ENCODE data around the gene ACOXL.

Gene ACOXL

GRCh38 chr2:110800611-110801402 is 68.4 kb downstream of the ACOXL start:
- no peaks in the 10 kb centered on the region for H3K4me1 ChIP-seq (ENCODE audit: control insufficient read depth, insufficient read depth, low read length)
- peaks cover 52% of the 10 kb centered on the region for H3K27me3 ChIP-seq (replicated peaks; ENCODE audit: control insufficient read depth, insufficient read depth, low read length)

GRCh38 chr2:110802208-110802932 is 70.0 kb downstream of the ACOXL start:
- Histone ChIP-seq H3K9me3 (ENCODE audit: control insufficient read depth, low read length) (peaks cover 11% of the 10 kb centered on the region), H3K9ac (ENCODE audit: low read length) (no peak overlapping the region), H3K27me3 (replicated peaks; ENCODE audit: control insufficient read depth, insufficient read depth, low read length) (peaks cover 41% of the 10 kb centered on the region), H3K36me3 (ENCODE audit: control insufficient read depth, insufficient read depth, low read length, severe bottlenecking) (no peaks in the 10 kb centered on the region), H3K4me1 (ENCODE audit: control insufficient read depth, insufficient read depth, low read length) (no peaks in the 10 kb centered on the region), H3K4me3 (ENCODE audit: low read length) (no peak overlapping the region)
- no peak for DNase-seq (ENCODE audit: low read depth)

More at GRCh38 chr2:110800611-110801402, 68.4 kb downstream of the ACOXL start:
- no peaks in the 10 kb centered on the region for H3K36me3 ChIP-seq (ENCODE audit: control insufficient read depth, insufficient read depth, low read length, severe bottlenecking)
- no peak overlapping the region for H3K4me3 ChIP-seq (ENCODE audit: low read length)
- DNase-seq (ENCODE audit: low read depth), result no peak
- H3K9me3 ChIP-seq (ENCODE audit: control insufficient read depth, low read length), result peaks cover 11% of the 10 kb centered on the region
- no peak overlapping the region for H3K9ac ChIP-seq (ENCODE audit: low read length)

- no peak for DNase-seq (ENCODE audit: low read depth)
- peaks cover 11% of the 10 kb centered on the region for H3K9me3 ChIP-seq (ENCODE audit: control insufficient read depth, low read length)
- H3K36me3 ChIP-seq (ENCODE audit: control insufficient read depth, insufficient read depth, low read length, severe bottlenecking), result no peaks in the 10 kb centered on the region
- H3K27me3 ChIP-seq (replicated peaks; ENCODE audit: control insufficient read depth, insufficient read depth, low read length), result peaks cover 35% of the 10 kb centered on the region
- no peak overlapping the region for H3K4me3 ChIP-seq (ENCODE audit: low read length)
- H3K9ac ChIP-seq (ENCODE audit: low read length), result no peak overlapping the region
- no peaks in the 10 kb centered on the region for H3K4me1 ChIP-seq (ENCODE audit: control insufficient read depth, insufficient read depth, low read length)
These were observed 72.1 kb downstream of the ACOXL start for GRCh38 chr2:110804433-110804832.

GRCh38 chr2:110804915-110805314 is 72.5 kb downstream of the ACOXL start:
- H3K9me3 ChIP-seq (ENCODE audit: control insufficient read depth, low read length), result peaks cover 11% of the 10 kb centered on the region
- H3K36me3 ChIP-seq (ENCODE audit: control insufficient read depth, insufficient read depth, low read length, severe bottlenecking), result no peaks in the 10 kb centered on the region
- no peak overlapping the region for H3K9ac ChIP-seq (ENCODE audit: low read length)
- no peak for DNase-seq (ENCODE audit: low read depth)
- H3K4me3 ChIP-seq (ENCODE audit: low read length), result no peak overlapping the region
- H3K27me3 ChIP-seq (replicated peaks; ENCODE audit: control insufficient read depth, insufficient read depth, low read length), result peaks cover 39% of the 10 kb centered on the region
- H3K4me1 ChIP-seq (ENCODE audit: control insufficient read depth, insufficient read depth, low read length), result no peaks in the 10 kb centered on the region

GRCh38 chr2:110805894-110806452 is 73.6 kb downstream of the ACOXL start:
- H3K9me3 ChIP-seq (ENCODE audit: control insufficient read depth, low read length), result peaks cover 11% of the 10 kb centered on the region
- DNase-seq (ENCODE audit: low read depth), result no peak
- peaks cover 39% of the 10 kb centered on the region for H3K27me3 ChIP-seq (replicated peaks; ENCODE audit: control insufficient read depth, insufficient read depth, low read length)
- H3K4me1 ChIP-seq (ENCODE audit: control insufficient read depth, insufficient read depth, low read length), result no peaks in the 10 kb centered on the region
- H3K4me3 ChIP-seq (ENCODE audit: low read length), result no peak overlapping the region
- no peaks in the 10 kb centered on the region for H3K36me3 ChIP-seq (ENCODE audit: control insufficient read depth, insufficient read depth, low read length, severe bottlenecking)
- no peak overlapping the region for H3K9ac ChIP-seq (ENCODE audit: low read length)

GRCh38 chr2:110807522-110807921 is 75.1 kb downstream of the ACOXL start:
- Histone ChIP-seq H3K9ac (ENCODE audit: low read length) (no peak overlapping the region), H3K4me3 (ENCODE audit: low read length) (no peak overlapping the region), H3K4me1 (ENCODE audit: control insufficient read depth, insufficient read depth, low read length) (no peaks in the 10 kb centered on the region), H3K9me3 (ENCODE audit: control insufficient read depth, low read length) (peaks cover 11% of the 10 kb centered on the region), H3K27me3 (replicated peaks; ENCODE audit: control insufficient read depth, insufficient read depth, low read length) (peaks cover 25% of the 10 kb centered on the region), H3K36me3 (ENCODE audit: control insufficient read depth, insufficient read depth, low read length, severe bottlenecking) (no peaks in the 10 kb centered on the region)
- DNase-seq (ENCODE audit: low read depth), result no peak

GRCh38 chr2:110810404-110810803 is 78.0 kb downstream of the ACOXL start:
- Histone ChIP-seq H3K27me3 (replicated peaks; ENCODE audit: control insufficient read depth, insufficient read depth, low read length) (peaks cover 19% of the 10 kb centered on the region), H3K9ac (ENCODE audit: low read length) (no peak overlapping the region), H3K36me3 (ENCODE audit: control insufficient read depth, insufficient read depth, low read length, severe bottlenecking) (no peaks in the 10 kb centered on the region), H3K4me3 (ENCODE audit: low read length) (no peak overlapping the region), H3K9me3 (ENCODE audit: control insufficient read depth, low read length) (no peaks in the 10 kb centered on the region), H3K4me1 (ENCODE audit: control insufficient read depth, insufficient read depth, low read length) (no peaks in the 10 kb centered on the region)
- no peak for DNase-seq (ENCODE audit: low read depth)

- DNase-seq (ENCODE audit: low read depth), result no peak
- Histone ChIP-seq H3K4me3 (ENCODE audit: low read length) (no peak overlapping the region), H3K36me3 (ENCODE audit: control insufficient read depth, insufficient read depth, low read length, severe bottlenecking) (no peaks in the 10 kb centered on the region), H3K27me3 (replicated peaks; ENCODE audit: control insufficient read depth, insufficient read depth, low read length) (peaks cover 26% of the 10 kb centered on the region), H3K9me3 (ENCODE audit: control insufficient read depth, low read length) (no peaks in the 10 kb centered on the region), H3K4me1 (ENCODE audit: control insufficient read depth, insufficient read depth, low read length) (no peaks in the 10 kb centered on the region), H3K9ac (ENCODE audit: low read length) (no peak overlapping the region)
These were observed 80.6 kb downstream of the ACOXL start for GRCh38 chr2:110812726-110813645.

GRCh38 chr2:110813896-110814295 is 81.5 kb downstream of the ACOXL start:
- no peak for DNase-seq (ENCODE audit: low read depth)
- Histone ChIP-seq H3K4me3 (ENCODE audit: low read length) (no peak overlapping the region), H3K9ac (ENCODE audit: low read length) (no peak overlapping the region), H3K9me3 (ENCODE audit: control insufficient read depth, low read length) (no peaks in the 10 kb centered on the region), H3K4me1 (ENCODE audit: control insufficient read depth, insufficient read depth, low read length) (no peaks in the 10 kb centered on the region), H3K36me3 (ENCODE audit: control insufficient read depth, insufficient read depth, low read length, severe bottlenecking) (no peaks in the 10 kb centered on the region), H3K27me3 (replicated peaks; ENCODE audit: control insufficient read depth, insufficient read depth, low read length) (peaks cover 26% of the 10 kb centered on the region)

GRCh38 chr2:110815938-110816337 is 83.6 kb downstream of the ACOXL start:
- H3K9me3 ChIP-seq (ENCODE audit: control insufficient read depth, low read length), result no peaks in the 10 kb centered on the region
- no peaks in the 10 kb centered on the region for H3K4me1 ChIP-seq (ENCODE audit: control insufficient read depth, insufficient read depth, low read length)
- no peak overlapping the region for H3K9ac ChIP-seq (ENCODE audit: low read length)
- H3K27me3 ChIP-seq (replicated peaks; ENCODE audit: control insufficient read depth, insufficient read depth, low read length), result peaks cover 33% of the 10 kb centered on the region
- no peak overlapping the region for H3K4me3 ChIP-seq (ENCODE audit: low read length)
- no peaks in the 10 kb centered on the region for H3K36me3 ChIP-seq (ENCODE audit: control insufficient read depth, insufficient read depth, low read length, severe bottlenecking)
- DNase-seq (ENCODE audit: low read depth), result no peak

All from adipocyte (in vitro differentiated cells).